ENCODE data around the gene BDKRB1.

GRCh38 chr14:96265383-96266095, 9.5 kb downstream of the BDKRB1 start:
- TF ChIP-seq, protein P1, sequence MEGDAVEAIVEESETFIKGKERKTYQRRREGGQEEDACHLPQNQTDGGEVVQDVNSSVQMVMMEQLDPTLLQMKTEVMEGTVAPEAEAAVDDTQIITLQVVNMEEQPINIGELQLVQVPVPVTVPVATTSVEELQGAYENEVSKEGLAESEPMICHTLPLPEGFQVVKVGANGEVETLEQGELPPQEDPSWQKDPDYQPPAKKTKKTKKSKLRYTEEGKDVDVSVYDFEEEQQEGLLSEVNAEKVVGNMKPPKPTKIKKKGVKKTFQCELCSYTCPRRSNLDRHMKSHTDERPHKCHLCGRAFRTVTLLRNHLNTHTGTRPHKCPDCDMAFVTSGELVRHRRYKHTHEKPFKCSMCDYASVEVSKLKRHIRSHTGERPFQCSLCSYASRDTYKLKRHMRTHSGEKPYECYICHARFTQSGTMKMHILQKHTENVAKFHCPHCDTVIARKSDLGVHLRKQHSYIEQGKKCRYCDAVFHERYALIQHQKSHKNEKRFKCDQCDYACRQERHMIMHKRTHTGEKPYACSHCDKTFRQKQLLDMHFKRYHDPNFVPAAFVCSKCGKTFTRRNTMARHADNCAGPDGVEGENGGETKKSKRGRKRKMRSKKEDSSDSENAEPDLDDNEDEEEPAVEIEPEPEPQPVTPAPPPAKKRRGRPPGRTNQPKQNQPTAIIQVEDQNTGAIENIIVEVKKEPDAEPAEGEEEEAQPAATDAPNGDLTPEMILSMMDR (IDR thresholded peaks at IDR 0.05), result no peak
- TF ChIP-seq POLR2A (IDR thresholded peaks at IDR 0.05) (no peak), EP300 (IDR thresholded peaks at IDR 0.05) (no peak)

All from tibial nerve (tissue), 4 donors.